ENCODE results near the gene MAT2B.

GRCh38 chr5:163503106-163504078, 2.0 kb upstream of the MAT2B start:
- TF ChIP-seq CTCF (IDR thresholded peaks at IDR 0.05; ENCODE audit: insufficient read depth, low read length, poor library complexity, severe bottlenecking) (peak; percentile 44), EZH2phosphoT487 (conservative IDR thresholded peaks at IDR 0.05; ENCODE audit: low read length) (no peak)

Data from SU-DHL-6 (cell line).